Fibroblast of skin of scalp (primary cell): Measurements from ENCODE around the gene HOXA10. TPM values are rescaled to one million over a fixed set of nuclear protein-coding genes. Genes with fewer than 3 reads are reported as not detected.
A peak's percentile ranks its signal among the peaks of the same experiment; 100 is the strongest.

ENCODE experiments used
- DNase-seq: peaks from one replicate; pipeline ENCODE4 v3.0.0-alpha.2; 2013
- polyA plus RNA-seq, 2 experiments: library from polyadenylated mRNA; unstranded; fragments of 120-200 nt; gene quantifications; one replicate each; pipeline ENCODE4 v1.2.1, GENCODE V29; 2013; ENCODE audit not compliant: insufficient read length in 2 of 2

Gene HOXA10
- 0.18 TPM for polyA plus RNA-seq (2013, experiment 1 of 2; ENCODE audit: insufficient read length)
- polyA plus RNA-seq (2013, experiment 2 of 2; ENCODE audit: insufficient read length) = 0.60 TPM

DNA sequence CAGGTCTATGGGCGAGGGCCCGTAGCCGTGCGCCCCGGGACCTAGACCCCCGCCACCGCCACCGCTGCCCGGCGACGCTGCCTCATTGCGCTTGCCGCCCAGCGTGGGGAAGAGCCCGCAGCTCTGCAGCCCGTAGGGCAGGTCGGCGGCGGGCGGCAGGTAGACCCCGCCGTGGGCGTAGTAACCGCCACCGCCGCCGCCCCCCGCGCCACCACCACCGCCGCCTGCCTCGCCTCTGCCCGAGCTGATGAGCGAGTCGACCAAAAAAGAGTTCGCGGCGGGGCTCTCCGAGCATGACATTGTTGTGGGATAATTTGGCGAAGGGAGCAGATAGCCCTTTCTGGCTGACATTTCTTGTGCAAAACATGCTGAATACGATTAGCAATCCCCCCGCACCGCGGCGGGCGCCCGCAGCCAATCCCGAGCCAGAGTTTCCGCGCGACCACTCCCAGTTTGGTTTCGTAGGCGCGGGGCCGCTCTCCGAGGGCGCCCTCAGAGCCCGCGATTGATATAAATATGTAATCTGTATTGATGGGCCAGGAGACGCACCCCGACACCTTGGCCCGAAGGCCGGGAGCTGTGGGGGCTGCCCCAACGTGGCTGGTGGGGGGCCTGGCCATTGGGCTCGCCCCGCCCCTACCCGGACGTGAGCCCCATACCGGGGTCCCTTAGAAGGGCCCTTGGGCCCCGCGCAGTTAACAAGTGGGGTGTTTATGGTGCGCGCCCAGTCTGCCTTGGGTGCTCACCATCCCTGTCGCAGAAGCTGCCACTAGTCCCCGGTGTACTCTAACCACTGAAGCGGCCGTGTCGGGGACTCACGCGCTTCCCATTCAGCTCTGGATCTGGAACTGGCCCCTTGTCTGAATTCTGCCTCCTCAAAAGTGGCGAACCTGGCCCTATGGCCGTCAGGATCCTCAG, at the start of gene HOXA10:
HOXA10 (minus strand) TSS at position 365 of the 918 bp plus-strand sequence; CDS start at position 351, 14 bp downstream.
- no peak for DNase-seq

DNA sequence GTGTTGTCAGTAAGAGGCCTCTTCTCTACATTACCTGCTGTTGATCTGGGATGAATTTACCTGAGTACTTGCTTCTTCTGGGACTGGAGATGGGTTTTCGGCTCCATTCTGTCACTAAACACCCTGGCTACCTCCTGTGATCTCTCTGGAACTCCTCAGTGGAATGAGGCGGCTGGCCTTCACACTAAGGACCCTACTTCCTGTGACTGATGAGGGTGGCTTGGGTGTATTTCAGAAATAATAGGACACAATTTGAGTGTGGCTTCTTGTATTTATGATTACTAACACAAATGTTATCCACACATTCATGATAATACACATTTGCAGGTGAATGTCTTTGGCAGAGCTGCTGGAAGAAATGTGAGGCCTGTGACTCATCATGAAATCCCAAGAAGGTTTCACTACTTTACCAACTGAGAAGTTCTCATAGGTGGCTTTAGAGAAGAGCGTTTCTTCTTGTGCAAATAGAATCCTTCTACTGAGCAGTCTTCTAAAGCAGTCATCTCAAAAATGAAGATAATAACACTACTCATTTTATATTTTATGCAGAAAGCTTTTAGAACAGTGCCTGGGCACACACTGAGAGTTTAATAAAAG, 47.2 kb upstream of the HOXA10 start:
- DNase-seq = no peak

DNA sequence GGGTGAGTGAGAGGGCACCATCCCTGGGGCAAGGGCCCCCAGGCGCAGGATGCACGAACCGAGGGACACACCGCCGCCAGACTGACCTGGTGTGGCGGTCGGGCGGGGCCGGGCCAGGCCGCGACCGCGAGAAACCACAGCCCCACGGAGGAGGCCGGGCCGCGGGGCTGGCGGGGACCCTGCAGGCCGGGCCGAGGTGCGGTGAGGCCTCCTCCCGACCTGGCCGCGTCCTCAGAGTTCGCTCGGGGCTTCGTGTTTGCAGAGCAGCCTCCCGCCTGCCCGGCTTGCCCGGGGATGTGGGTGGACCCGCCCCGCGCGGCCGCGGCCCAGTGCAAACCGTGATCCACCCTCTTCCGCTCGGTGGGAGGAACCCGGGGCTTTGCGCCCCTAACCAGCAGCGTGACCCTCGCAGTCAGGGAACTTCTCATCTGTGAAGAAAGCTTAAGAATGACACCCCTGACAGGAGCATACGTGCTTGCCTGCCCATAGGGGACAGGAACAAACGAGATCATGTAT, 46.4 kb upstream of the HOXA10 start:
- DNase-seq = no peak

DNA sequence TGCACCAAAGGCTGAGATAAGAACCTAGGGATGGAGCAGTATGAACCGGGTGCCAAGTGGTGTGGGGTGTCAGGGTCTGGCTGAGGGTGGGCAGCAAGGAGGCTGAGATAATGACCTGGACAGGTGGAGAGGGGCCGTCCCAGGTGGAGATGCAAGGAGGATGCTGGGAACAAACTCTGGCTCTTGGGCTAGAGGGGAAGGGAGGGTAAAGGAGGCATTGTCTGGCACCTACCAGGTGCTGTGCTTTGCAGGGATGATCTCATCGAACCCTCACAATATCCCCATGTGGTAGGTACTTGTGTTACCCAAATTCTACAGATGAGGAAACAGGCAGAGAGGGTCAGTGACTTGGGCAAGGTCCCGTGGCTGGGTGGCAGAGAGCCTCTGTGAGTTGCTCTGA, 45.7 kb upstream of the HOXA10 start:
- DNase-seq = no peak

DNA sequence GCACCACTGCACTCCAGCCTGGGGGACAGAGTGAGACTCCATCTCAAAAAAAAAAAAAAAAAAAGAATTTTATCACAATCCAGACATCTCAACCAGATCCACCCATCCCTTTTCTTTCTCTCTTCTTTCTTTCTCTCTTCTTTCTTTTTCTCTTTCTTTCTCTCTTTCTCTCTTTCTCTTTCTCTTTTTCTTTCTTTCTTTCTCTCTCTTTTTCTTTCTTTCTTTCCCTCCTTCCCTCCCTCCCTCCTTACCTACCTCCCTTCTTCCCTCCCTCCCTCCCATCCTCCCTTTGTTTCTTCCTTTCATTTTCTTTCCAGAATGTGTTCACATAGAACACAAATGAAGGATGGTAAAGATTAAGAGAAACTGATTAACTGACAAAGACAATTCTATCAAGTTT, 43.8 kb upstream of the HOXA10 start:
- DNase-seq = no peak

DNA sequence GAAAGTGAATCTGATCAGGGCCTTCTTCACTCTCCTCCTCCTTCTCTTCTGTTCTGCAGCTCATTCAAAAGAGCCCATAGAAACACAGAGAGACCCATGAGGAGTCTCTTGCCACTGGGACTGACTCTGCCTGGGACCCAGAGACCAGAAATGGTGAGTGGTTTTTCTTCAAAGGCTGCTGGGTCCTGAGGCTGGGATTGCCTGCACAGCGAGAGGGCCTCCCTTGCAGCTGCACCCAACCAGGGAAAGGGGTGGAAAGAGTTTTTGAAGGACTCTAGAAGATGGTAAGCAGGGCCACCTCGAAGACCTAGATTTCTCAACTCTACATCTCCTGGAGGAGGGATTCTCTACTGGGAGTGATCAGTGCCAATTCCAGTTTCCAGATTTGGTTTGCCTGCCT, 41.2 kb upstream of the HOXA10 start:
- DNase-seq = no peak

DNA sequence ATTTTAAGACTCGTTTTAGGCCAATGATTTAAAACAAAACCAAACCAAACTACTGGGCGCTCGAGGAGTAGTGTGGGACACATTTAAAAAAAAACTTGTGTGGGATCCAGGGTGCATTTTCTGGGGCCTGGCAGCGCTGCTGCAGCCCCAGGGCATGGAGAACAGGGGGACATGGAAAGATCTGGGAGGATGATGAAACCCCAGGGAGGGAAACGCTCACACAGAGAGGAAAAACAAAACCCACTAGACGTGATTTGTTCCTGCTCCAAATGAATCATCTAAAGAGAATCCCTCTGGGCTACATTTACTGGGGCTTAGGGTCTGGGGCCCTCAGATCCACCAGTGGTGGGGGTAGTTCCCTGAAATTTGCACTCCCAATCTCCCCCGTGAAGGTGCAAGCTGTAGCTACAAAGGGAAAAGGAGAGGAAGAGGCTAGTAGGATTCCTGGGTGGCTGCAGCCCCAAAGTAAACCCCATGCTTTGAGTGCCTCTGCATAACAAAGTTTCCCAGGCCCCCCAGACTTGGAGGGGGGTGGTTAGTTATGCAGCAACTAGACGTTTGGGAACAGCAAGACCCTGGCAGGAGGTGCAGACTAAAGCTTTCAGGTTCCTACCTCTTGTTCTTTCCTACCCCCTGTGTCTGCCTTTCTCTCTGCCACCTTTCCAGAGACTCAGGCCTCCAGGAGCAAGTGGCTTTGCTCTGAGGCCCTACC, 40.3 kb upstream of the HOXA10 start:
- DNase-seq = no peak

DNA sequence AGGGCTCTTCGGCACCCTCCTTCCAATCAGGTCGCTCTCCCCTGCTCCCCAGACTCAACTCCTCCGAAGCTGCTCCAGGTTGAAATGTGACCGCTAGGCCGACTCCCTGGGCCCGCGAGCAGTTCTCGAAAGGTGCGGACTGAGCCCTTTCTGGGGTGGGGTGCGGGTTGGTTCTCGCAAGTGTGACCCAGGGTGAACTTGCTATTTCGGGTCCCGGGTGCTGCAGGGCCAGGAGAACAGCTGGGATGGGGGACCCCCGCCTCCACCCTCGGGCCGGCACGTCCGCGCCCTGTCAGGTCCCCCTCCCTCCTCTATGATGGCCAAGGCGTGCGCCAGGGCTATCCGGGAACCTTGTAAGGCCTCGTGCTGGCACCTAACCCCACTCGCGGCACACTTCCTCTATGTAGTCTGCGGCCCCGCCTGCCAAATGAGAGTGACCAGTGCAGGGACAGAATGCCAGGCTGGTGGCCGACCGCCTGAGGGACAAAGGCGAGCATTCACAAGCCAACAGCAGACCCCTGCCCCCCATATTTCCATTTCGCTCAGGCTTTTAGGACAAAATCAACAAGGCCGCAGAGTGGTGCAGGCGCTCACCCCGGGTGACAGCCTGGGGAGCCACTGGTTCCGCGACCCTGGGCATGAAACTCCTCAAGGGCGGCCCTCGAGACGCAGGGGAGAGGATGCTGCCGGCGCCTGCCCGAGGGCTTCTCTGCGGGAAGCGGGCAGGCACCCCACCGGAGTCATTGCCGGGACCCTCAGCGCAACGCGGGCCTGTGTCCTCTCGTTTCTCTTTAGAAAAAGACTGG, 39.5 kb upstream of the HOXA10 start:
- DNase-seq = no peak

DNA sequence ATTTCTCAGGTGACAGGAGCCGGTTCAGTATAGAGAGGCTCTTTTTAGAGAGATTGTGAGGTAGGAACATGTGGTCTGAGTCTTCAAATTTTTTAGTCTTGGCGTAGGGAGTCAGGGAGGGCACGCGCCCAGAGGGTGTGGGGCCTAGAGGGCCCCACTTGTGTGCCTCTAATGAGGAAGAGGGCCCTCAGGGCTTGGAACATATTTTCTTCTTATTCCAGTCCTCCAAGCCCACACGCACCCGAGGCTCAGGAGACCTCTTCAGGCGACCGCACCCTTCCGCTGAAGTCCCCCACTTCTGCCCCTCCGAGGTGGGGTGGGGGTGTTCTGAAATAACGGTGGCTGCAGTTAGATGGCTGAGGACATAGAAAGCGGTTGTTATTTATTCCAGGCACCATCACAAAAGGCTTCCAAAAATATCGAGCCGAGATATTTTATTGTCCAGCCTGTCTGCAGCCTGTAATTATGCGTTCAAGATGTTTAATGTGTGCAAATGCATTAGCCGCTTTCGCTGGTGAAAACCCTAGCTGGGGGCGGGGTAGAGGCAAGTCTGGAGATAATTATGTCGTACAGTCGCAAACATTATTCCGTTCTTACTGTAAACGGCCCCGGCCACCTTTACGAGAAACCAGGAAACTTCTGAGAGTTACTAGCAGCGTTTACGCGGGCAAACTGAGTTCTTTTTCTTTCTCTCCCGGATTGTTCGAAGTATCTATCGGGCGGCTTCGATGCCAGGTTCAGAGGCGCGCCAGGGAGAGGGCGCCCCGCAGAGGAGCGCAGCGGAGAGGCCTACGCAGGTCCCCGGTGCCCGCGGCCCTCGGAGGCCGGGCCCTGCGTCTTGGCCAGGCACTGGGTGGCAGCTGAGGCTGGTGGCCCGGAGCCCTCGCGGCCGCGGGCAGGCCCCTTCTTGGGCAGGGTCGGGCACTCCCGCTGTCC, 38.6 kb upstream of the HOXA10 start:
- no peak for DNase-seq

DNA sequence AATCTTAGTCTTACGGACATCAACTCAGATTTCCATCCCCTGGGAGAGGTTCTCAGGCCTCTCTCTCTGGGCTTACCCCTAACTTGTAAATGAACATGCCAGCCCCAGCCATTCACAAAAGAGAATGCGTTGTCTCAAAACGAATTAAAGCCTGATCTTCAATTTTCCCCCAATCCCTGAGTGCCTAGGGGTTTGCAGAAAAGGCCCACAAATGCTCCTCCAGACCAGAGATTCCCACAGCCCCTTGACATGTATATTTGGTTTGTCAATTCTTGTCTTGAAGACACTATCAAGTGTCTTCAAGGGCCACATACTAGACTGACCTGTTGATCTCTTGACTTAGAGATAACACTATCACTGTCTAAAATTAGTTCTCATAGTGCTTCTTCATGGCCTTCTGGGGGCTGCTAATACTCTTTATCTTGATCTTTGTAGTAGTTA, 37.7 kb upstream of the HOXA10 start:
- DNase-seq = no peak

DNA sequence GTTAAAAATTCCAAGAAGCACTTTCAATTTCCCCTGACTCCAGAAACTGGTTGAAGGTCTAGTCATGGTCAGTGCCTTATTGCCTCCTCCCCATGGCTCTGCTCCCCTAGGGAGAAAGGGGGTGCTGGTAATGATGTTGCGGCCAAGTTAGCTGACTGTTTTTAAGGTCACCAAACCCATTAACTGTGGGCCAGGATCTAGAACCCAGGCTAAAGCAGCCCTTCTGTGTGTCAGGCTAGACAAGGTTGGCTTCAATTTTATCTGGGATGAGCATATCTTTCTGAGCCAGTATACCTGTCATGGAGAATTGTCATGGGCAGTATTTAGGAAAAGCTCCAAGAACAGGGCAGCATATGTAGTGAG, 36.9 kb upstream of the HOXA10 start:
- no peak for DNase-seq

DNA sequence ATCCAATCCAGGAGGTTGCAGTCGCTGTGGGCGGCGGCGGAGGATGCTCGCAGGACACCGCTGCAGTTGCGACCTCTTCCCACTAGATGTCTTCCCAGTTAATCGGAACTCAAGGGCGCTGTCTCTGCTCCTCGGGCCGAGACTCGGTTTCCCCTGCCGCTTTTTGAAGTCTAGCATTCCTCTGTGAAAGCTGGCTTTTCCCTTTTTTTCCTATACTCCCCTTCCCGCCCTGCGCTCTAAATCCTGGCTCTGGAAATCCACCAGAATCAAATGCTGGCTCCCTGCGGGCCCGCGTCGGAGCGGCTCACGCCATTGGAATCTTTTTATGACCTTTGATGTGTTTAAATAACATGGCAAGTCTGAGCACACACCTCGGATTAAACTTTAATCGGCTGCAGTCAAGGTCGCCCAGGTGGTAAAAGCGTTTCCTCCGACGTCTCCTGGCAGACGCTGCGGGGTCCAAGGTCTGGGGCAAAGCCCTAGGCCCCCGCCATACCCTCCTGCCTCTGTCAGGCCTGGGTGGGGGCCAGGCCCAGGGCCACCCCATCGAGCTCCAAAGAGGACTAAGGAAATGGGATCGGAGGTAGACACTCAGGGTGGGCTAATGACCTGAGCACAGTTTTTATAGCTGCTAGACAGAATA, 36.4 kb upstream of the HOXA10 start:
- peak; percentile 19 for DNase-seq

DNA sequence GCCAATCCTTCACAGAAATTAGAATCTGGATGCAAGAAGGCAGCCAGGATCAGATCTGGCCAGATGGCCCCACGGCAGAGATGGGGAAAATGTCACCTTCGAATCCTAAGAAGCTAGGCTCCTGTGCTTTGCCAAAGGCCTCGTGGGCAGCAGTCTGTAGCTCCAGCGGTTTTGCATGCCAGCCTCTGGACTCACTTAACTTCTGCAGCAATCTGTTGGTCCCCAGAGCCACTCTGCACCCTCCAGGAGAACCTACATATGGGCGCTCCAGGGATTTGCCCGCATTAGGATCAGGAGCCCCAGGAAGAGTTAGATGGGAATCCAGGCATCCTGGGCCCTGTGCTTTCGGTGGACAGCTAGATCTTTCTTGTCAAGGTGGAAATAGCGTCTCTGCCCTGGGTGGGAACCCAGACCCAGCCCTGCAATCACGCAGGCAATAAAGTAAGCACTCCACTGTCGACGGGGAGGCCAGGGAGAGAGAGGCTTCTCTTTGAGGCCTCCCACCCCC, 35.9 kb upstream of the HOXA10 start:
- DNase-seq = no peak

DNA sequence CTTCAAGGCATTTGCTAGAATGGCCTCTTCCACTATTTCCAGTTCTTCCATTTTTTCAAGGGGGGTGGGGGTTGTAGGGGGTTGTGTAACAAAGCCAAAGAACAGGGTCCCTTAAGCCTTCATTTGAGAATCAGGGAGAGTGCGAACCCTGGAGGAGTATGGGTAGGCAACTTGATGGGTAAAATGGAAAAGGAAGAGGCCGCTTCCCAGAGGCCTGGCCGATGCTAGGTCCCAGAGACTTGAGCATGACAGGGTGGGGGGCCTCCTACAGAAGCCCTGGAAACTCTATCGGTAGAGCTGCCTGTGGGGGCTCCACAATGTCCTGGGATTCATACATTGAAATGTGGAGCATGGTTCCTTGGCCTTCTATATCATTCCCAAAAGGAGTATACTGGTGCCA, 34.9 kb upstream of the HOXA10 start:
- no peak for DNase-seq

DNA sequence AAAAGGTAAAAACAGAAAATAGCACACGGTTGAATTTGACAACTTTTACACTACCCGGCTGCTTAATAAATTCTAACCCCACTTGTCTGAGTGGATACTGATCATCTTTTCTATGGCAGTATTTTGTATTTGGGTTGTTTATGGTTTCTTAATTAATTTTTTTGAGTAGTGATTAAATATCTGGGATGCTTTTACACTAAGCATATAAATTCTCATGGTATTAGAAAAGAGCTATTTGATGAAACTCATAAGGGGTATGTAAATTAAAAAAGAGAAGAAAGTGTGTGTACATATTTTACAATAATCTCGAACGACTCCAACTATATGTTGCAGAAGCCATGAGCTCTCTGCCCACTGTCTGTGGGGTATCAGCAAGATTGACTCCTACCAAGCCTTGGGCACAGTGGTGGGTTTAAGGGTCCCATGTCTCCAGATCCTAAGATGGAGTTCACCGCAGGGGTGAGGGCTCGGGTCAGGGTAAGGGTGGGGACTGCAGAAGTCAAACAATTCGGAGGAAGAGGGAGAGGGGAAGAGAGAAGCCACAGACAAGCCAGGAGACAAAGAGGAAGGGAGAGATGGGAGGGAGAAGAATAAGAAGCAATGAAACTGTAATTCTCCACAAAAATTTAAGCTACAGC, 33.3 kb upstream of the HOXA10 start:
- DNase-seq = no peak

DNA sequence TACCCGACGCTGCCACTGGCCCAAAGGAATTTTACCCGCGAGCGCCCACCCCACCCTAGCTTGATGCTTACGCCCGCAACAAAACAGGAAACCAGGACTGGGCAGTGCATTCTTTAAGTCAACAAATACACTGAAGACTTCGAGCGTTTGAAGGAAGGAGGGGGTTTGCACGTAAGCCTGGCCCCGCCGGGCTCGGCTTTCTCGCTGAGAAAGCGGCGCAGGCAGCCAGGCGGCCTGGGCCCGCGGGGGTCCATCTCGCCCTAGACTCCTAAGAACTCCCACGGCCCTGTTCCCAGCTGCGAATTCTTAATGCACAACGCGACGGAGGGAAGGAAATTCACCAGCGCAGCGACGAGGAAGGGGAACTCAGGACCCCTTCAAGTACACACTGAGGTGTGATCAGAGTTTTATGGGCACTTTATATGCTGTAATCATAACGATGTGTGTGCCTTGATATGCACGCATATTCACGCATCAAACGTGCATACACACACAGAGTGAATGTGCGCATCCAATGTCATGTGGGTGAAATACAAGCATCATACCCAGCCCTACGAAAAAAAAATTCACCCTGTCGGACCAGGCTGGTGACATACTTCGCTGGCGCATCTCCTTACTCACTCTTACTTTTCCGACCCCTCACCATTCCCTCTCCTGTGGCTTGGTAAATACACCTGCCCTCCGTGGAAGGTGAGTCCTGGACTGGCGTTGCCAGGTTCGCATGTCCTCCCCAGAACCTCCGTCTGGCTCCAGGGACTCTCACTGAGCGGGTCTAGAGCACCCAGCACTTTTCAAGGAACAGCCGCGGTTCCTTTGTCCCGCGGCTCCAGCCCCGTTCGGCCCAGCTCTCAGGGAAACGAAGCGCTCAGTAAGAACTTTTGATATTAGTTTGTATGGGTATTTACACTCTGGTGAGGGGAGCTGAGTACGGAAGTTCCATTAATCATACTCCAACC, 31.5 kb upstream of the HOXA10 start:
- DNase-seq = no peak

DNA sequence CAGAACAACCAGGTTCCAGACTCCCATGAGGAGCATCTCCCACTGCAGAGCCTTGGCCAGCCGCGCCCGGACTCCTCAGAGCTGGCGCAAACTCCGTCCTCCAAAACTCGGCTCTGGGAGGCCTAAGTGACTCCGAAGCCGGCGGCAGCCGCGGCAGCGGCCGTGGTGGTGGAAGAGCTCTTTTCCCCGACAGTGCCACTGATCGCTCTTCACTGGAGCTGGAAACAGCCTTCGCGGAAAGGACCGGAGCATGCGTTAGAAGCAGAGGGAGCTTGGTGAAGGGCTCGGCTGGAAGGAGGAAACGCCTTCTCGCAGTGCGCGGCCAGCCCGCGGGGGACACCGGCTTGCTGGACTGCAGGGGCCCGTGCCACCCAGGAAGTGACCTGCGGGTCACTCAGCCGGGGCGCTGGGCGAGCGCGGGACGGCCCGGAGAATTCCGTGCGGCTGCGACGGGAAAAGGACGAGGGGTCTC, 30.8 kb upstream of the HOXA10 start:
- DNase-seq = no peak

DNA sequence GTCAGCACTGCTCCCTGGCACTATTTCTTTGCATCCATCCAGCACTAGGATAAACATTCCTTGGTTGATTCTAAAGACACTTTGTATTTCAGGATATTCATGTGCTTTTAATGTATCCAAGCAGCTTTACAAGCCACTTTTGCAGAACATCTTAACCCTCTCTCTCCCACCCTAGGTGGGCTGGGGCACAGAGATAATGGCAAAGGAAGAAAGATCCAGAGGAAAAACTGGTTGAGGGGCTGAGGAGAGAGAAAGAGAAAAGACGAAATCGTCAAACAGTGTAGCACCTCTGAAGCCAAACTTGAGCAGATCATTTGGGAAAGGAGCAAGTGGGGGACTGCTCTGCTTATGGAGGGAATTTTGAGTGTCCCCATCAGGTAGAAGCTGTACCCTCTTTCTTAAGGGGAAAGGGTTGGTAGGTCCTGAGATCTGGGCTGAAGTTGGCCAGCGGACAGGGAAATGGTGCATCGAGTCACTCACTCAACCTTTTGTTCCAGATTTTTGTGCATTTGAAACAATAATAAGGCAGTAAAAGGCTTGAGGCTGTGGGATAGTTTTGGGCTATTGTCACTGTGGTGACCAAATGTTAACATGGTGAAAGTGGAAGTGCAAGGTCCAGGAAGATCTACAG, 30.0 kb upstream of the HOXA10 start:
- no peak for DNase-seq
